NCI-H510A (cell line): ENCODE results near the gene ZBED1.
"Not testable (repeated sequence)": the region's sequence is repeated elsewhere in the genome, so short reads cannot be mapped to it uniquely, and the experiment has no call there.

Experiments used
- DNase-seq: peaks from one replicate; lab custom pipeline; 2025; lab: John Stamatoyannopoulos, UW

Gene ZBED1

DNA sequence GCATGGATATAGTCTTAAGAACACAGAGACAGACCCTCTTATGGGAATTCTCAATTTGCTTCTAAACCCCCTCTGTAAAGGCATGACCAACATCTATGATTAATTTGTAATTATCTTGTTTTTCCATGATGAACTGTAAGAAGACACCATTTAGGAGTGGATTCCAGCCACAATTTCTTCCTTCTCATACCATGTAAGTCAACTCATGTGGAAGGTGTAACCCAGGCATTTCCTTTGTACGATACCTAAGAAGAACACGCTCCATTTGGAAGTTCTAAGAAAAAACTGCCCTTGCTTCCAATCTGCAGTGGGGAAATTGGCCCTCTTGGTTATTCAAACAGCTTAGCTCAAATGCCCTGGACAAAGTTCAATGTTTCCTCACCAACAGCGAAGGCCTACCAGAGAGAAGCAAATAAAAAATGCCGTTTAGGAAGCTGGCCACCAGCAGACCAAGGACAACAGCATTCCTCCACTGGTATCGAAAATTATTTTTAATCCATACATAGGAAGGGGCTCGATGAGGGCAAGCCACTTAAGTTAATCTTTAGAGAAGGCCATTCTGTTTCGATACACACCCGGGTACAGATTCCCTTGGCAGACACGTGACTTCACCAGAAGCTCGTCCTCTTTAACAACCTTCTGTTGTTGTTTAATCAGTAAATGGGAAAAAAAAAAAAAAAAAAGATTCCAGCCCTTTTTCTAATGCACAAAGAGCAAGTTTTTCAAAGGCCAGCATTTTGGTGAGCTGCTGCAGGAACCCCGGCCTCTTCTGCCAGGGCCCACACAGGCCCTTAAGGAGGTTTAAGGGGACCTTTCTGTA lies 2.6 kb downstream of the ZBED1 start:
- DNase-seq, result no peak

DNA sequence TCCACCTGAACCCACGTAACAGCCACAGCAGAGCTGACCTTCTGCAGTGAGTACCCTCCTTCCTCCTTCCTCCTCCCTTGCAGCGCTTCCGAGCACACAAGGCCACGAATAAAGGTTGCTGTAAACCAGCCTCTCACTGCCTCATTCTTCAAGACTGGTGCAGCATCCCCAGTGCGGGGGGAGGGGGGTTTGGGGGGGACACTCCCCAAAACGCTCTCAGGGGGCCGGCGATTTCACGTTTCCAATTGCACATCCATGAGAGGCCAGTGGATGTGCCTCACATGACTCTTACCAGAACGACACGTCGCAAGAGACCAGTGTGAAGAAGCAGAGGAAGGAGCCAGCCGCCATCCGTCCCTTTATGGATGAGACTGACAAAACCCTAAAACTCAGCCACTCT lies 5.2 kb downstream of the ZBED1 start:
- no peak for DNase-seq

DNA sequence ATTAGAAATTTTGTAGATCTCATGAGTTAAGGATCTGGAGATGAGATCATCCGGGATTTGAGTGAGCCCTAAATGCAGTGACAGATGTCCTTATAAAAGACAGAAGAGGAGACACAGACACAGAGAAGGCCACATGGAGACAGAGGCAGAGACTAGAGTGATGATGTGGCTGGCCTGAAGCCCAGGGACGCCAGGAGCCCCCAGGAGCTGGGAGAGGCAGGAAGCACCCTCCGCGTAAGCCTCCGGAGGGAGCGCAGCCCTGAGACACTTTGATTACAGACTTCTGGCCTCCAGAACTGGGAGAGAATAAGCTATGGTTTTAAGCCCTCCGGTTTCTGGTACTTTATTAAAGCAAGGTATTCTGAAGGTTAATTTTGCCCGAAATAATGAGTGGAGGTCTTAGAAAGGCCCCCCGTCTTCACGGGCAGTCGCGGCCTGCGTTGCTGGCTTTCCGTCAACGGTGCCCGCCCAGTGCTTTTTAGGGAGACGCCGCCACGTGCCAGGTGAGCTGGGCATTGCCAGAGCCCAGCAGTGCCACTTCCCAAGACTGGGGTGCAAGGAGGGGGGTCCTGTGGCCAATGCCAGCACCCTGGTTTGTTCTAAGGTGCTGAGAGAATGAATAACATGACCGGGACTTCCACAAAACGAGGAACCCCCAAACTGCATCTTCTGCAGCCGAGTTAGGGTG lies 8.1 kb downstream of the ZBED1 start:
- no peak for DNase-seq

DNA sequence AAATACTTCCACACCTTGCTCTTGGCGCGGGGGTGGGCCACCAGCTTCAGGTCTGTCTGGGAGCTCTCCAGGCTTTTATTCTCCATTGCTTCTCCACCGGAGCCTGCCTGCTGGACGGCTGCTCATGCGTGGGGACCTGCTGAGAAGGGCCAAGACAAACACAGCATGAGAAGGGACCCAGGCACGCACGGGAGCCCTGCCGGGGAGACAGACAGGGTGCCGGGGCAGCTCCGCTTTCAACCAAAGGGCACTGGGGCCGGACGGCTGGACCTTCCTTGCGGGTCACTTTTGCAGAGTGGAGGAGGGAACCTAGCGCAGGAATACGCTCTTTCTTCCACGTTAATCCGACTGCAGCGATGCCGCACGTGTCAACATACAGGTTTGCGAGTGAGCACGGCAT lies 10.1 kb downstream of the ZBED1 start:
- no peak for DNase-seq

DNA sequence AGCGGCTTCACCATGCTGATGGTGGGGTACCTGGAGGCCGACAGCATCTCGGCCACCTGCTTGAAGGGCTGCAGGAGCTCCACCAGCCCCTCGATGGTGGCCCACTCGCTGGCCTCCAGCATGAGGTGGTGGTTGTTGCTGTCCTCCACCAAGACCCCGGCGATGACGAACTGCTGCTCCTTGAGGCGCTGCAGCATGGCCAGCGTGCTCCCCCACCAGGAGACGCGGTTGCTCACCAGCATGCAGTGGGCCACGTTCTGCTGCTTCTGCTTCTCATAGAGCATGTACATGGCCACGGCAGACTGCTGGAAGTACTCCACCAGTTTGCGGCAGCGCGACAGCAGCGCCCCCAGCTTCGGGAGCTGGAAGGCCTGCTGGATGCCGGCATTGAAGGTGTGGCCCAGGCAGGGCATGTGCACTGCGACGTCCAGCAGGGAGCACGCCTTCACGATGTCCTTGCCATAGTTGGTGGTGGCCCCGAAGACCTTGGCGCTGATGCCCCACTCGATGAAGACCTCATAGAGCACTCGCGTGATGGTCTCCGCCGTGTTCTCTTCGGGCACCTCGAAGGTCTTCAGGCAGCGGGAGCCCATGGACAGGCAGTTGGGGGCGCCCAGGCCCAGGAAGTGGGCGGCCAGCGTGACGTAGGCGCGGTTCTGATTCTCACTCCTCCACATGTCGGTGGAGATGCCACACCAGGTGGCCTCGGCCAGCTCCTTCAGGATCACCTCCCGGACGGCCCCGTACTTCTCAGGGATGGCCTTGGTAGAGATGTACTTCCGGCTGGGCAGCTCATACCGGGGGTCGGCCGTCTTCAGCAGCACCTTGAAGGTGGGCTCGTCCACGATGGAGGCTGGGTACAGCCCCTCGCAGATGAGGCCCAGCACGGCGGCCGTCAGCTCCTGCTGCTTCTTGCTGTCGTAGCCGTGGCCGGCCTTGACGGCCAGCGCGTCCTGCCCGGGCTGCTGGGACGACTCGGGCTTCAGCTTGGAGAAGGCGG lies 11.0 kb downstream of the ZBED1 start:
- DNase-seq, result no peak

DNA sequence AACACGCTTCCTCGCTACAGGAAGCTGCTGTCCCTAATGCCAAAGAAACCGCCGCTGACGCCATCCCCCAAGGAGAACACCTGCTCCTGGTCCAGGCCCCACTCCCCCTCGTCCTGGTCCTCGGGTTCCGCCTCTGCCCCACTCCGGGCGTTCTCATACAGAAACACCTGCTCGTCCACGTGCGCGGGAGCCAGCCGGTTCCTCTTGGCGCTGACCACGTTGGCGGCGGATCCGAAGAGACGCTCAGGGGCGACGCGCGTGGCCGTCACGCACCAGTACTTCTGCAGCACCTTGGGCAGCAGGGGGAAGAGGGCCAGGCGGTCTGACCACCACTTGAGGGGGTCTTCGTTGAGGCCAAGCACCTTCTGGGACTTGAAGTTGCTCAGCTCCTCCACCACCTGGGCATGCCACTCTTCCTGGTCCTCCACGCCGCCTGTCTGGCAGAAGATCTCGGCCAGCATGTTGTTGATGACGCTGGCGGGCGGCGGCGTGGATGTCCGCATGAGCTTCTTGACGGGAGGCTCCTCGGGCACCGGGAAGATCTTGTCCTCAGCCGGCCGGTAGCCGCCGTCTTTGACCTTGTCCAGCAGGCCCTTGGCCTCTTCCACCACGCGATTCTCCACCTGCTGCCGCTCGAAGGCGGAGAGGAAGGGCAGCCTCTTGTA lies 12.0 kb downstream of the ZBED1 start:
- DNase-seq, result no peak

DNA sequence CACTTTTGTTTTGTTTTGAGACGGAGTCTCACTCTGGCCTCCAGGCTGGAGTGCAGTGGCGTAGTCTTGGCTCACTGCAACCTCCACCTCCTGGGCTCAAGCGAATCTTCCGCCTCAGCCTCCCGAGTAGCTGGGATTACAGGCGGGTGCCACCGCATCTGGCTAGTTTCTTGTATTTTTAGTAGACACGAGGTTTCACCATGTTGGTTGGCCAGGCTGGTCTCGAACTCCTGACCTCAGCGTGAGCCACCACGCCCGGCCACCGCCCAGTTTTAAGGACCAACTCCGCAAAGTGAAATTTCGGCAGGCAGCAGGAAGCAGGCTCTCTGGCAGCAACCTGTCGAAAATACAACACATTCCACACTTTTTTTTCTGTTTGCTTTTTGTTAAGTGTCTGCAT lies 13.4 kb downstream of the ZBED1 start:
- no peak for DNase-seq

DNA sequence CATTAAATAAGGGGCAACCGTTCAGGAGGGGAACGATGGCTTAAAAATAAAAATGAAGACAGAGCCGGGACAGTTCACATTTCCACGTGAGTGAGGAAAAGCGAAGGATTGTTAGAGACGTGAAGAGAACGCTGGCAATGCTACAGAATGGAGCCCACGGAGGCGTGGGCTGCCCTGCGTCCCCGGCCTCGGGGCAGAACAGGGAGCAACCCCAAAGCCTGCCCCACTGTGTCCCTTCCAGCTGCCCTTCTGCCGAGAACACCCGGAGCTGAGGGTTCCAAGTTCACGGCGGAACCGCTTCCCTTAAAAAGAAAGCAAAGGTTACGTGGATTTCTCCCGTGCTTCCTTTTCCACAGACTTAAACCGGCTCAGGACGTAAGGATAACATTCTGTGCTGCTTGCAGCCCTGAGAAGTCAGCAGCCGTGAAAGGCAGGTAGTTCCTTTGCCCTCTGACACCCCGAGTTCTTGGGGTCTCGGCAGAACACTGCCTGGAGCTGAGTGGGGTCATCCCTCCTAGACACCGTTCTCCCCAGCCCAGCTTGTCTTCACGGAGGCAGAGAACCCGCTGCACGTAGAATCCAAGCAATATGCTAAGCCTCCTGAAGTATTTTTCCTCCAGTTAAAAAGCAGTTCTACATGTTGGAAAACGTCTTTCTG lies 14.2 kb downstream of the ZBED1 start:
- DNase-seq, result no peak

DNA sequence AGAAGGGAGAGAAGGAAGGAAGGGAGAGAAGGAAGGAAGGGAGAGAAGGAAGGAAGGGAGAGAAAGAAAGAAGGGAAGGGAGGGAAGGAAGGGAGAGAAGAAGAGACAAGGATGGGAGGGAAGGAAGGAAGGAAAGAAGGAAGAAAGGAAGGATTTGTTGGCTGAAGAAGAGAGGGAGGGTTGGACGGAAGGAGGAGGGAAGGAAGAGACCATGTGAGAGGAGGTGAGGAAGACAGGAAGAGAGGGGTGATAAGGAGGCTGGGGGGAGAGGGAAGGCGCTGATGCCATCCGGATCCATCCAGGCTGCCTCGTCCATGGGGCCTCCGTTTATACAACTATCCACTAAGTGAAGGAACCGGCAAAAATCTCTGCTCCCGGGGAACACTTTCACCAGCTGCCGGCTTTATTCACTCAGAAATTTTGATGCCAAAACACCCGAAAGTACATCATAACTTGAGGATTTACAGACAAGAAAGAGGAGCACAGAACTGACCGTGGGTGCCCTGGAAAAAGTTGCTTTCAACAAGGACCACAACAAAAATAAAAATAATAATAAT lies 14.9 kb downstream of the ZBED1 start:
- DNase-seq, result no peak

DNA sequence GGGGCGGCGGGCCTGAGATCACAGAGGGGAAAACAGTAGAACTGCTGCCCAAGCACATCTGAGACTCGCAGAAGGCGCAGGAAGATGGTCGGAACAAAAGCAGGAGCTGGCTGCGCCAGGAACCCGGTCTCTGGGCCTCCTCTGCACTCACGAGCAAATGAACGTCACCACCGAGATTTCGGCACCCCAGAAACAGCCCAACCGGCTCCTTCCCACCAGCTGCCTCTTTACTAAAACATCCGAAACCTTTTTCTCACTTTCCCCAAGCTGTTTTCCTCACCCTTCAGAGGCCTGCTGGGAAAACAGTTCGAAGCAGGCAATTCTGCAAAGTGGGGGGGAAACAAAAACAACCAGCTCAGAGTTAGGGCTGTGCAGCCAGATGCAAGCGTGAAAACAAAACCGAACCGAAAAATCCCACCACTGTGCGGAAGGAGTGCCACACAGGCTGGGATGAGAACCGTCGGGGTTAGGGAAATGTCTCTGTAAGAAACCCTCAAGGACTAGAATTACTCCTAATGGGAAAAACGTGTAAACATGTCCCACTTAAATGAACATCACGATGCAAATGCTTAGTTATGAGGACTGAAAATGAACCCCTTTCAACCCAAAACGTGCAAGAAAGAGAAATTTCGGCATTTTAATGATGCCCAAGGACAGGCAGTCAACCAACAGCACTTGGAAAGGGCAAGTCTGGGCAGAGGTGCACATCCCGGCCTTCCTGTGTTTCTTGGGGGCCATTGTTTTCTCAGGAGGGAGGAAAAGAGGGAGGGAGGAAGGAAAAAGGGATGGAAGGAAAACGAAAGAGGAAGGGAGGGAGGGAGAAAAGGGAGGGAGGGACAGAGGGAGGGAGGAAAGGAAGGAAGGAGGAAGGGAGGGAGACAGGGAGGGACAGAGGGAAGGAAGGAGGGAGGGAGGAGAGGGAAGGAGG lies 15.8 kb downstream of the ZBED1 start:
- DNase-seq, result no peak

DNA sequence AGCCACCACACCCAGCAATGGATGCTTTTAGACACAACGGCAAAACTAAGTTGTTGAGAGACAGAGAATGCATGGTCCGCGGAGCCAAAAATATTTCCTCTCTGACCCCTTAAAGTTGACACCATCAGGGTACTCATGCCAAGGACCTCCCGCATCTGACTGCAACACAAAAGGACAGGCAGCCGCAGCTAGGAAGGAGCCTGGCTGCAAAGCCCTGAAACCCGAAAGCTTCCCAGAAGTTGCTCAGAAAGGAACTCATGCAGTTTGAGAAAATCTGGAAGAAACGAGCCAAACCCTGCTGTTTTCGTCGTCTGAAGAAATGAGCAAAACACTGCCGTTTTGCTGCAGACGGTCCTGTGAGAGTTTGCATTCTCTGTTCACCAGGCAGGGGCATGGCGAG lies 16.5 kb downstream of the ZBED1 start:
- DNase-seq, result no peak

DNA sequence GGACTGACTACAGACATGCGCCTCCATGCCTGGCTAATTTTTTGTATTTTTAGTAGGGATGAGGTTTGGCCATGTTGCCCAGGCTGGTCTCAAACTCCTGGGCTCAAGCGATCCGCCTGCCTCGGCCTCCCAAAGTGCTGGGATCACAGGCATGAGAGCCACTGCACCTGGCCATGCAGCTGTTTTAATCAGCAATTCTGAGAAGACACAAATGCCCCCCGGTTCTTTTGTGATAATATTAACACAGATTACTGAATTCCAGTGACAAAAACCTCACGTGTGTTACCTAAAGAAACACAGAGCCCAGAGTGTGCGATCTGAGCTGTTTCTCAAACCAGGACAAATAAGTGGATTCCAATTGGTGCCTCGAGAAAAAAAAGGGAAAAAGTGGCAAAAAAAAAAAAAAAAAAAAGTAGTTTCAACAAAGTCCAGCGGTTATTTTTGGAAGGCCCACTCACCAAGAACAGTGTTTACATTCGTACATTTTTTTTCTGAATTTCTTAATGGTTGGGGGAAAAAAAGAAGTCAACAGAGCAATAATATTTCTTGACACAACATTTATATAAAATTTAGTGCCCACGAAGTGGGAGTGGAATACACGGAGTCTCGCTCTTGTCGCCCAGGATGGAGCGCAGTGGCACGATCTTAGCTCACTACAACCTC lies 17.2 kb downstream of the ZBED1 start:
- no peak for DNase-seq

DNA sequence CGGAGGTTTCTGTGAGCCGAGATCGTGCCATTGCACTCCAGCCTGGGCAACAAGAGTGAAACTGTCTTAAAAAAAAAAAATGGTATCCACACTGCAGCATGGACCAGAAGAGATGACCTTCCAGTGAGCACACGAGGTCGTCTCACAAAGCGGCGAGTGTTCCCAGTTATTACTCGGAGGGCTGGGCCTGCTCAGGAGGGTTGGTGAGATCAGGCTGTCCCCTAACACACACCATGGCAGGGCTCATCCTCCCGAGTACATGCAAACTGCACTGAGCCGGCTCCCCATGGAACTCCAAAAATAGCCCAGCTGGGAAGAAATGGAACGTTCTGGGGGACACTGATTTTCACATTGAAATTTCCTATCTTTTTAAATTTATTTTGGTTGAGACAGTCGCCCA lies 19.2 kb downstream of the ZBED1 start:
- not testable (repeated sequence) for DNase-seq

DNA sequence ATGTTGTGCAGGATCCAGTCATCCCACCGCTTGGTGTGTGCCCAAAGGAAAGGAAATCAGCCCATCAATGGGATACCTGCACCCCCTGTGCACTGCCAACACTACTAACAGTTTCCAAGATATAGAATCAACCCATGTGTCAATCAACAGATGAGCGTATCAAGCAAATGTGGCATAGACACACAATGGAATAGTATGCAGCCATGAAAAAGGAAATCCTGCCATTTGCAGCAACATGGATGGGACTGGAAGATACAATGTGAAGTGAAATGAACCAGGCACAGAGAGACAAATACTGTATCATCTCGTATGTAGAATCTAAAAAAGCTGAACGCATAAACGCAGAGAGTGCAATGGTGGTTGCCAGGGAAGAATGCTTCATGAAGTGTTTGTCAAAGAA lies 20.8 kb downstream of the ZBED1 start:
- DNase-seq, result not testable (repeated sequence)

DNA sequence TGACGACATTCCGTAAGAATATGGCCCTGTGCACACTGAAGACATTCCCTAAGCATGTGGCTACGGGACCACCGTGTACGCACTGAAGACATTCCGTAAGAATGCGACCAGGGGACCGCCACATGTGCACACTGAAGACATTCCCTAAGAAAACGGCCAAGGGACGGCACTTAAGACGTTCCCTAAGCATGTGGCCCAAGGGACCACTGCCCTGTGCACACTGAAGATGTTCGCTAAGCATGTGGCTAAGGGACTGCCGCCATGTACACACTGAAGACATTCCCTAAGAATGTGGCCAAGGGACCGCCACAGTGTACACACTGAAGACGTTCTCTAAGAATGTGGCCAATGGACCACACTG lies 21.4 kb downstream of the ZBED1 start:
- DNase-seq, result no peak

DNA sequence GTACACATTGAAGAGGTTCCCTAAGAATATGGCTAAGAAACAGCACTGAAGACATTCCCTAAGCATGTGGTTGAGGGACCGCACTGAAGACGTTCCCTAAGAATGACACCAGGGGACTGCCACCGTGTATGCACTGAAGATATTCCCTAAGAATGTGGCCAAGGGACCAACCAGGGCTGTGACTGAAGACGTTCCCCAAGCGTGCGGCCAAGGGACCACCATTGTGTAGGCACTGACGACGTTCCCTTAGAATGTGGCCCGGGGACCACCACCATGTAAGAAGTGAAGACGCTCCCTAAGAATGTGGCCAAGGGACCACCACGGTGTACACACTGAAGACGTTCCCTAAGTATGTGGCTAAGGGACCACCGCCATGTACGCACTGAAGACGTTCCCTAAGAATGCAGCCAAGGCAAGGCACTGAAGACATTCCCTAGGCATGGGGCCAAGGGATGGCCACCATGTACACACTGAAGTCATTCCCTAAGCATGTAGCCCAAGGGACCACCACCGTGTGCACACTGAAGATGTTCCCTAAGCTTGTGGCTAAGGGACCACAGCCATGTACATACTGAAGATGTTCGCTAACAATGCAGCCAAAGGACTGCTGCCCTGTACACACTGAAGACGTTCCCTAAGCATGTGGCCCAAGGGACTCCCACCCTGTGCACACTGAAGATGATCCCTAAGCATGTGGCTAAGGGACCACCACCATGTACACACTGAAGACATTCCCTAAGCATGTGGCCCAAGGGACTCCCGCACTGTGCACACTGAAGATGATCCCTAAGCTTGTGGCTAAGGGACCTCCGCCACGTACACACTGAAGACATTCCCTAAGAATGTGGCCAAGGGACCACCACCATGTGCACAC lies 22.0 kb downstream of the ZBED1 start:
- DNase-seq, result no peak

DNA sequence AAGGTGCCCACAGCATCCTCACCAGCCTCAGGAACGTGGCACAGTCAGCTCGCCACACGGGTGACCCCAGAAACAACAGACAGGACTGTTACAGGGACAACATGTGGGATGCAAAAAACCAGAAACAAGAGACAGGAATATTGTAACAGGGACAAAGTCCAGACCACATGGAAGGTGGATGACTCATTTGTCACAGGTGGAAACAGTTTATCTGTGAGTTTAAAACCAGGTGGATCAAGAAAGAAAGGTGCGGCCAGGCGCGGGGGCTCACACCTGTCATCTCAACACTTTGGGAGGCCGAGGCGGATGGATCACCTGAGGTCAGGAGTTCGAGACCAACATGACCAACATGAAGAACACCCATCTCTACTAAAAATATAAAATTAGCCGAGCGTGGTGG lies 23.5 kb downstream of the ZBED1 start:
- not testable (repeated sequence) for DNase-seq

DNA sequence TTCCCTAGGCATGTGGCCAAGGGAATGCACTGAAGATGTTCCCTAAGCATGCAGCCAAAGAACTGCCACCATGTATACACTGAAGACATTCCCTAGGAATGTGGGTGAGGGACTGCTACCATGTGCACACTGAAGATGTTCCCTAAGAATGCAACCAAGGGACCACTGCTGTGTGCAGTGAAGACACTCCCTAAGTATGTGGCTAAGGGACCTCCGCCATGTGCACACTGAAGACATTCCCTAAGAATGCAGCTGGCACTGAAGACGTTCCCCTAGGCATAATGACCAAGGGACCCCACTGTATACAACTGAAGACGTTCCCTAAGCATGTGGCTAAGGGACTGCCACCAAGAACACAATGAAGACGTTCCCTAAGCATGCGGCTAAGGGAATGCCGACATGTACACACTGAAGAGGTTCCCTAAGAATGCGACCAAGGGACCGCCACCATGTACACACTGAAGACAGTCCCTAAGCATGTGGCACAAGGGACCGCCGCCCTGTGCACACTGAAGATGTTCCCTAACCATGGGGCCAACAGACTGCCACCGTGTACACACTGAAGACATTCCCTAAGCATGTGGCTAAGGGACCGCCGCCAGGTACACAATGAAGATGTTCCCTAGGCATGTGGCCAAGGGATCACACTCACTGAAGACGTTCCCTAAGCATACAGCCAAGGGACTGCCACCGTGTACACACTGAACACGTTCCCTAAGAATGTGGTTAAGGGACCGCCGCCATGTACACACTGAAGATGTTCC lies 25.6 kb downstream of the ZBED1 start:
- no peak for DNase-seq
